Lower leg skin (tissue), 4 donors: ENCODE measurements around the gene EYA2. TPM values are rescaled to one million over a fixed set of nuclear protein-coding genes. Genes with fewer than 3 reads are reported as not detected.
"Not testable (repeated sequence)": the region's sequence is repeated elsewhere in the genome, so short reads cannot be mapped to it uniquely, and the experiment has no call there.

Experiments used
- DNase-seq, 2 donors: peaks; one replicate each; pipeline ENCODE4 v3.0.0-alpha.2; 2019; ENCODE audit warnings: low spot score in 2 of 2
- H3K4me3 ChIP-seq: fragments of 200-600 bp; sonication (generic); 2 replicates; pipeline ENCODE4 v1.5.1; 2017; ENCODE audit warnings: mild to moderate bottlenecking, low read depth; ENCODE audit not compliant: poor library complexity, severe bottlenecking
- POLR2A ChIP-seq, 2 donors: fragments of 450-650 bp; IDR thresholded peaks; one replicate each; pipeline ENCODE4 v1.6.1; 2016 to 2017; ENCODE audit warnings: antibody characterized with exemption in 2 of 2, mild to moderate bottlenecking in 1 of 2, moderate library complexity in 1 of 2
- WGBS, 2 donors: methylation state at CpG; one replicate each; pipeline ENCODE4 v1.1.5; 2018; 5-methylcytosine and 5-hydroxymethylcytosine counted together
- intact Hi-C: fragments of 100-400 bp; cut with DNase I; formaldehyde crosslinking; loops from one replicate; pipeline ENCODE4 v1.15.0; 2023; ENCODE audit warnings: low total_unique reads
- total RNA-seq, 4 donors: library from RNA; depleted of rRNA; stranded (reverse); fragments of >200 nt; gene quantifications; one replicate each; pipeline ENCODE4 v1.1.0, GENCODE V29; 2016
- TF ChIP-seq, protein P1 (sequence below), 3 donors: fragments of 450-650 bp; IDR thresholded peaks; one replicate each; pipeline ENCODE4 v1.5.1; 2016; ENCODE audit warnings: antibody characterized with exemption in 3 of 3, mild to moderate bottlenecking in 3 of 3, moderate library complexity in 2 of 3

The EYA2 gene
- total RNA-seq, 4 donors from 2014 or later, result 0.63 to 6.1 (median 3.3) TPM

- no peak for DNase-seq
- 71 to 74% methylated on average over 1 of the region's 1 CpG for WGBS, 2 donors
These were observed 35.3 kb downstream of the EYA2 start for GRCh38 chr20:46929902-46930301.

GRCh38 chr20:46930640-46931339 lies 36.1 kb downstream of the EYA2 start:
- WGBS, 2 donors, result 23 to 29% methylated on average over 9 of the region's 9 CpGs
- intact Hi-C loops, result no loop called here
- no peak overlapping the region for H3K4me3 ChIP-seq
- DNase-seq, result peak in 1 of 2 donors; percentile 62
- no peak for TF ChIP-seq POLR2A (IDR thresholded peaks at IDR 0.05)

More at GRCh38 chr20:46929902-46930301, 35.3 kb downstream of the EYA2 start:
- intact Hi-C loops, result no loop called here
- no peak overlapping the region for H3K4me3 ChIP-seq
- TF ChIP-seq, protein P1, sequence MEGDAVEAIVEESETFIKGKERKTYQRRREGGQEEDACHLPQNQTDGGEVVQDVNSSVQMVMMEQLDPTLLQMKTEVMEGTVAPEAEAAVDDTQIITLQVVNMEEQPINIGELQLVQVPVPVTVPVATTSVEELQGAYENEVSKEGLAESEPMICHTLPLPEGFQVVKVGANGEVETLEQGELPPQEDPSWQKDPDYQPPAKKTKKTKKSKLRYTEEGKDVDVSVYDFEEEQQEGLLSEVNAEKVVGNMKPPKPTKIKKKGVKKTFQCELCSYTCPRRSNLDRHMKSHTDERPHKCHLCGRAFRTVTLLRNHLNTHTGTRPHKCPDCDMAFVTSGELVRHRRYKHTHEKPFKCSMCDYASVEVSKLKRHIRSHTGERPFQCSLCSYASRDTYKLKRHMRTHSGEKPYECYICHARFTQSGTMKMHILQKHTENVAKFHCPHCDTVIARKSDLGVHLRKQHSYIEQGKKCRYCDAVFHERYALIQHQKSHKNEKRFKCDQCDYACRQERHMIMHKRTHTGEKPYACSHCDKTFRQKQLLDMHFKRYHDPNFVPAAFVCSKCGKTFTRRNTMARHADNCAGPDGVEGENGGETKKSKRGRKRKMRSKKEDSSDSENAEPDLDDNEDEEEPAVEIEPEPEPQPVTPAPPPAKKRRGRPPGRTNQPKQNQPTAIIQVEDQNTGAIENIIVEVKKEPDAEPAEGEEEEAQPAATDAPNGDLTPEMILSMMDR (IDR thresholded peaks at IDR 0.05), result no peak
- no peak for TF ChIP-seq POLR2A (IDR thresholded peaks at IDR 0.05)

GRCh38 chr20:46931699-46932098 lies 37.1 kb downstream of the EYA2 start:
- peak; percentile 67 to 85 for DNase-seq
- no peak overlapping the region for H3K4me3 ChIP-seq
- intact Hi-C loops, result no loop called here
- TF ChIP-seq, protein P1 (IDR thresholded peaks at IDR 0.05), result no peak
- no peak for TF ChIP-seq POLR2A (IDR thresholded peaks at IDR 0.05)
- 56 to 58% methylated on average over 11 of the region's 11 CpGs for WGBS, 2 donors

DNA sequence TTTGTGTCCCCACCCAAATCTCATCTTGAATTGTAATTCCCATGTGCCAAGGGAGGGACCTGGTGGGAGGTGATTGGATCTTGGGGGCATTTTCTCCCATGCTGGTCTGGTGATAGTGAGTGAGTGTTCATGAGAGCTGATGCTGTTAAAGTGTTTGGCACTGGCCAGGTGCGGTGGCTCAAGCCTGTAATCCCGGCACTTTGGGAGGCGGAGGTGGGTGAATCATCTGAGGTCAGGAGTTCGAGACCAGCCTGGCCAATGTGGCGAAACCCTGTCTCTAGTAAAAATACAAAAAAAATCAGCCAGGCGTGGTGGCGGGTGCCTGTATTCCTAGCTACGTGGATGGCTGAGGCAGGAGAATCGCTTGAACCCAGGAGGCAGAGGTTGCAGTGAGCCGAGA lies 37.8 kb downstream of the EYA2 start:
- H3K4me3 ChIP-seq, intact Hi-C loops: not testable (repeated sequence)
- DNase-seq, result peak in 1 of 2 donors; percentile 82
- WGBS, 2 donors, result 84 to 87% methylated on average over 10 of the region's 10 CpGs

DNA sequence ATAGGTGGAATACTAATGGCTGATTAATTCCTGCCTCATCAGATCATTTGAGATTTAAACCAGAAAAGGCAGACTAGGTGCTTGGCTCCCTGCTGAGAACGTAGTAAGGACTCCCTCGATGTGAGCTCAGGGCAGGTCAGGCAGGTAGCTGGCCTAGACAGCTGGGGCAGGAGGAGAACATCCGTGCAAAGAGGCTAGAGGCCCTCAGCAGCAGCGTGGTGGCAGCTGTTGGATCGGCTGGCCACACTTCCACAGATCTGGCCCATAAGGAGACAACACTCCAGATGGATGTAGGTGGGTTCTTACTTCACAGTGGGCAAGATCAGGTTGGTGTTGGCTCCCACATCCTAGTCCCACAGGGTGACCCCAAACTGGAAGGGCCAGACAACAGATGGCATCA lies 38.5 kb downstream of the EYA2 start:
- intact Hi-C loops, result no loop called here
- DNase-seq, result peak in 1 of 2 donors; percentile 70
- no peak overlapping the region for H3K4me3 ChIP-seq
- 87% methylated on average over 5 of the region's 5 CpGs for WGBS, 2 donors
- no peak for TF ChIP-seq POLR2A (IDR thresholded peaks at IDR 0.05)
- TF ChIP-seq, protein P1 (IDR thresholded peaks at IDR 0.05), result no peak

DNA sequence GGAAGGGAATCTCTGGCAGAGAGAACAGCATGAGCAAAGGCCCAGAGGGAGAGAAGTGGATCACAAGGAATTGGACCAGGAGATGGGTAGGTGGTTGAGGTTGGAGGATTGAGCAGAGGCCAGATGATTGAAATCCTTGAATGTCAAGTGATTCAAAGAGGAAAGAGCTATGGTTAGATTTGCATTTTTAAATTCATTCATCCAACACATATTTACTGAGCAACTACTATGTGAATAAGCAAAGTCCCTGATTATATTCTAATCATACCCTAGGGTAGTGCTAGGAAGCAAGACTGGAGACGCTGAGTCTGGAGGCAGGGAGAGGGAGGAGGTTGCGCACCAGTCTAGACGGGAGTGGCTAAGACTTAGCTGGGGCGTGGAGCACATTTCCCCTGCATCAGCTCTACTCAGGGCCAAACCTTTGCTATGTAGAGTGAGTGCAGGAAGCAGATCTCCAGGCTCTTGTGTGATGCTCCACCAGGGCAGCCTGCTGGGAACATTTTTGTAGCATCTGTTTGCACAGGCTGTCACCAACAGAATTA lies 40.2 kb downstream of the EYA2 start:
- peak in 1 of 2 donors; percentile 40 for DNase-seq
- H3K4me3 ChIP-seq, result no peak overlapping the region
- intact Hi-C loops, result no loop called here
- WGBS, 2 donors, result 49 to 64% methylated on average over 4 of the region's 4 CpGs
- TF ChIP-seq, protein P1 (IDR thresholded peaks at IDR 0.05), result no peak
- TF ChIP-seq POLR2A (IDR thresholded peaks at IDR 0.05), result no peak
